ENCODE results near the gene OSBPL9.

Gene OSBPL9

DNA sequence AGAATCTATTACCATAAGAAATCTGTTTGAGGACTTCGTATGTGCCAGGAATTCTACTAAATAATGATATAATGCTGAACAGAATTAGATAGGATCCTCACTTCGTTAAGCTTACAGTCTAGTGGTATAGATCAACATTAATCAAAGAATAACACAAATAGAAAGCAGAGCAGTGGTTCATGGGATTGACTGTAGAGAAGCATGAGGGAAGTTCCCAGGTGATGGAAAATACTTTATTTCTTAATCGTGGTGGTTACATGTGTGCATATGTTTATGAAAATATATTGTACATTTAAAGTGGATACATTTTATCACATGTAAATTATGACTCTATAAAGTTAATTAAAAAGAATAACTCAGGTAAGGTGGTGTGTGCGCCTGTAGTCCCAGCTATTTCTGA is 110.5 kb downstream of the OSBPL9 start:
- TF ChIP-seq, protein P1, sequence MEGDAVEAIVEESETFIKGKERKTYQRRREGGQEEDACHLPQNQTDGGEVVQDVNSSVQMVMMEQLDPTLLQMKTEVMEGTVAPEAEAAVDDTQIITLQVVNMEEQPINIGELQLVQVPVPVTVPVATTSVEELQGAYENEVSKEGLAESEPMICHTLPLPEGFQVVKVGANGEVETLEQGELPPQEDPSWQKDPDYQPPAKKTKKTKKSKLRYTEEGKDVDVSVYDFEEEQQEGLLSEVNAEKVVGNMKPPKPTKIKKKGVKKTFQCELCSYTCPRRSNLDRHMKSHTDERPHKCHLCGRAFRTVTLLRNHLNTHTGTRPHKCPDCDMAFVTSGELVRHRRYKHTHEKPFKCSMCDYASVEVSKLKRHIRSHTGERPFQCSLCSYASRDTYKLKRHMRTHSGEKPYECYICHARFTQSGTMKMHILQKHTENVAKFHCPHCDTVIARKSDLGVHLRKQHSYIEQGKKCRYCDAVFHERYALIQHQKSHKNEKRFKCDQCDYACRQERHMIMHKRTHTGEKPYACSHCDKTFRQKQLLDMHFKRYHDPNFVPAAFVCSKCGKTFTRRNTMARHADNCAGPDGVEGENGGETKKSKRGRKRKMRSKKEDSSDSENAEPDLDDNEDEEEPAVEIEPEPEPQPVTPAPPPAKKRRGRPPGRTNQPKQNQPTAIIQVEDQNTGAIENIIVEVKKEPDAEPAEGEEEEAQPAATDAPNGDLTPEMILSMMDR (IDR thresholded peaks at IDR 0.05; ENCODE audit: low read depth, low read length, missing control alignments) = no peak
- H3K36me3 ChIP-seq (replicated peaks) = no peaks in the 10 kb centered on the region
- in situ Hi-C loops (cut with HindIII; ENCODE audit: low pct_ligation_motif_present, low sequenced_read_pairs) = no loop called here
- no peaks in the 10 kb centered on the region for H3K27me3 ChIP-seq (replicated peaks)
- no peak for DNase-seq
- H3K4me3 ChIP-seq (ENCODE audit: low read depth, low read length) = no peak overlapping the region
- H3K27ac ChIP-seq = no peak overlapping the region

DNA sequence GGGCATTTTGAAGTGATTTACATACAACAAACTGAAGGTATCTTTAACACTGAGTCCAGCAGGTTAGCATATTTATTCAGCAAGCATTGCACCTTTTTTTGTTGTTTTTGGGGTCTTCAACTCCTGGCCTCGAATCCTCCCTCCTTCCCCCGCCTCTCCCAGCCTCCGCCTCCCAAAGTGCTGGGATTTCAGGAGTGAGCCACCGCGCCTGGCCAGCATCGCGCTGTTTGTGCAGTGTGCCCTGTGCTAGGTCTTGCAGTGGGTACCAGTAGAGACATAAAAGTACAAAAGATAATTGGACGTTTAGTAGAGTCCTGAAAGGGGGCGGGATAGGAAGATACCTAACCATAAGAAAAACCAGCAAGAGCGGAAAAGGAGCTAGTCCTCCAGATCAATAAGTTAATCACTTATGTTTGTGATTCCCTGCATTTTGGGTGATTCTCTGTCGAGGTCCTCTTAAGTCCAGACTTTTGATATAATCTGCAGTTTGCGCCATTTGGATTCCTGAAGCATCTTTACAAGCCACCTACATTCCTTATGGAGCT is 111.8 kb downstream of the OSBPL9 start:
- in situ Hi-C loops (cut with HindIII; ENCODE audit: low pct_ligation_motif_present, low sequenced_read_pairs) = no loop called here
- TF ChIP-seq, protein P1 (IDR thresholded peaks at IDR 0.05; ENCODE audit: low read depth, low read length, missing control alignments) = no peak
- Histone ChIP-seq H3K4me3 (ENCODE audit: low read depth, low read length) (peak overlapping the region; percentile 78), H3K27me3 (replicated peaks) (no peaks in the 10 kb centered on the region), H3K27ac (peak overlapping the region; percentile 63), H3K36me3 (replicated peaks) (no peaks in the 10 kb centered on the region)
- no peak for DNase-seq

GRCh38 chr1:51729156-51729823 is 112.4 kb downstream of the OSBPL9 start:
- TF ChIP-seq, protein P1 (IDR thresholded peaks at IDR 0.05; ENCODE audit: low read depth, low read length, missing control alignments) = no peak
- H3K4me3 ChIP-seq (ENCODE audit: low read depth, low read length) = peak overlapping the region; percentile 78
- H3K36me3 ChIP-seq (replicated peaks) = no peaks in the 10 kb centered on the region
- peak overlapping the region; percentile 63 for H3K27ac ChIP-seq
- in situ Hi-C loops (cut with HindIII; ENCODE audit: low pct_ligation_motif_present, low sequenced_read_pairs) = no loop called here
- H3K27me3 ChIP-seq (replicated peaks) = no peaks in the 10 kb centered on the region
- peak; percentile 87 for DNase-seq

DNA sequence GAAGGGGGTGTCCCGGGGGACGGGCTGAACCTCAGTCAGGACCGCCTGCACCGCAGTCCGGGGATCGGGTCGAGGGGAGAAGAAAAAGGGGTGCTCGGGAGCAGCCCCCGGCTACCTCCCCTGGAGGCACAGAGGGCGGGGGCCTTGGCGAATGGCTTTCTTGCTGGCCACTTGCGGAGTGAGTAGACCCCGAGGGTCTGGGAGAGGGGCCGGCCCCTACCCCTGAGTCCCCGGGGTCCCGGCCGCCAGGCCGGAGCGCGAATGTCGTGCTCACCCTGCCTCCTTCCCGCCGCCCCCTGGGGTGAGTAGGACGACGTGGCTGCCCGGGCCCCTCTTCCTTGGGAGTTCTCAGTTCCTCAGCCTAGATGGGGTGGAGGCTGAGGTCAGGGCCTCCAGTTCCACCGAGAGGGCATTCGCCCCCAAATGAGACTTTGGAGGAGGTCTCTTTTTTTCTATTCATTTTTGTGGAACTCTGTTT is 113.0 kb downstream of the OSBPL9 start:
- TF ChIP-seq, protein P1 (IDR thresholded peaks at IDR 0.05; ENCODE audit: low read depth, low read length, missing control alignments) = peak; percentile 10
- Histone ChIP-seq H3K36me3 (replicated peaks) (no peaks in the 10 kb centered on the region), H3K27ac (peak overlapping the region; percentile 63), H3K27me3 (replicated peaks) (no peaks in the 10 kb centered on the region), H3K4me3 (ENCODE audit: low read depth, low read length) (peak overlapping the region; percentile 78)
- DNase-seq = no peak
- in situ Hi-C loops (cut with HindIII; ENCODE audit: low pct_ligation_motif_present, low sequenced_read_pairs) = no loop called here

GRCh38 chr1:51731998-51732397 is 115.1 kb downstream of the OSBPL9 start:
- Histone ChIP-seq H3K27me3 (replicated peaks) (no peaks in the 10 kb centered on the region), H3K4me3 (ENCODE audit: low read depth, low read length) (no peak overlapping the region), H3K36me3 (replicated peaks) (no peaks in the 10 kb centered on the region), H3K27ac (no peak overlapping the region)
- in situ Hi-C loops (cut with HindIII; ENCODE audit: low pct_ligation_motif_present, low sequenced_read_pairs) = no loop called here
- TF ChIP-seq, protein P1 (IDR thresholded peaks at IDR 0.05; ENCODE audit: low read depth, low read length, missing control alignments) = no peak
- no peak for DNase-seq
